HEK293 (cell line): ENCODE data around the gene SCAMP5.
A peak's percentile ranks its signal among the peaks of the same experiment; 100 is the strongest.

ENCODE experiments used
- CTCF ChIA-PET: fragments of 350-600 bp; formaldehyde crosslinking; extraction: SDS; loops from one replicate; lab custom pipeline; 2021; ENCODE audit warnings: antibody characterized with exemption; lab: Yijun Ruan, JAX
- POLR2A ChIA-PET: fragments of 300-600 bp; formaldehyde crosslinking; extraction: SDS; loops from one replicate; lab custom pipeline; 2020; ENCODE audit warnings: antibody characterized with exemption, inconsistent platforms; lab: Yijun Ruan, JAX
- H3K27ac ChIP-seq: fragments of 200-500 bp; sonication (Bioruptor generic); 2 replicates; pipeline ENCODE4 v1.5.1; 2014; ENCODE audit warnings: low read depth, low read length, control low read depth, inconsistent platforms; ENCODE audit errors: extremely low read depth
- H3K36me3 ChIP-seq, 2 experiments: fragments of 200-500 bp in 1 of 2; sonication (Bioruptor generic) in 1 of 2; 1 replicate in 1 of 2; 2 replicates in 1 of 2; pipeline ENCODE4 v1.5.1; 2014 to 2017; ENCODE audit warnings: inconsistent platforms in 2 of 2, low read length in 2 of 2; ENCODE audit not compliant: control insufficient read depth in 2 of 2, insufficient read depth in 1 of 2
- H3K4me1 ChIP-seq: fragments of 200-500 bp; sonication (Bioruptor generic); 2 replicates; pipeline ENCODE4 v1.5.1; 2014; ENCODE audit warnings: mild to moderate bottlenecking, low read length, inconsistent platforms; ENCODE audit not compliant: control insufficient read depth, insufficient read depth
- H3K4me3 ChIP-seq: 2 replicates; pipeline ENCODE4 v1.5.1; 2011; ENCODE audit warnings: low read depth, mild to moderate bottlenecking, control low read depth, low read length, moderate library complexity
- H3K9me3 ChIP-seq: fragments of 200-500 bp; sonication (Bioruptor generic); 2 replicates; pipeline ENCODE4 v1.5.1; 2014; ENCODE audit warnings: low read depth, low read length, inconsistent platforms; ENCODE audit not compliant: control insufficient read depth, insufficient read depth
- SCRT2 ChIP-seq: fragments of 450-650 bp; formaldehyde crosslinking; IDR thresholded peaks from 2 replicates; pipeline ENCODE4 v1.5.1; 2016; ENCODE audit warnings: missing biosample characterization, missing genetic modification characterization
- SP7 ChIP-seq: fragments of 450-650 bp; formaldehyde crosslinking; IDR thresholded peaks from 2 replicates; pipeline ENCODE4 v1.5.1; 2016; ENCODE audit warnings: missing biosample characterization, missing genetic modification characterization
- WT1 ChIP-seq: fragments of 450-650 bp; formaldehyde crosslinking; IDR thresholded peaks from 2 replicates; pipeline ENCODE4 v1.5.1; 2016; ENCODE audit warnings: missing biosample characterization, missing genetic modification characterization
- ZFP3 ChIP-seq: fragments of 450-650 bp; formaldehyde crosslinking; IDR thresholded peaks from 2 replicates; pipeline ENCODE4 v1.5.1; 2016; ENCODE audit warnings: low read depth, missing biosample characterization, missing genetic modification characterization
- ZFP37 ChIP-seq: fragments of 450-650 bp; formaldehyde crosslinking; IDR thresholded peaks from 2 replicates; pipeline ENCODE4 v1.5.1; 2016; ENCODE audit warnings: missing biosample characterization, missing genetic modification characterization
- ZIC2 ChIP-seq: fragments of 450-650 bp; formaldehyde crosslinking; IDR thresholded peaks from 2 replicates; pipeline ENCODE4 v1.5.1; 2016; ENCODE audit warnings: missing biosample characterization, missing genetic modification characterization
- ZNF146 ChIP-seq: fragments of 450-650 bp; formaldehyde crosslinking; IDR thresholded peaks from 2 replicates; pipeline ENCODE4 v1.5.1; 2016; ENCODE audit warnings: missing biosample characterization, missing genetic modification characterization
- ZNF16 ChIP-seq: fragments of 450-650 bp; formaldehyde crosslinking; IDR thresholded peaks from 2 replicates; pipeline ENCODE4 v1.5.1; 2016; ENCODE audit warnings: low read depth, missing biosample characterization, missing genetic modification characterization
- ZNF211 ChIP-seq: fragments of 450-650 bp; formaldehyde crosslinking; IDR thresholded peaks from 2 replicates; pipeline ENCODE4 v1.5.1; 2016; ENCODE audit warnings: low read depth, missing biosample characterization, missing genetic modification characterization
- ZNF341 ChIP-seq: fragments of 450-650 bp; formaldehyde crosslinking; IDR thresholded peaks from 2 replicates; pipeline ENCODE4; 2016; ENCODE audit warnings: low read depth, missing biosample characterization, missing genetic modification characterization
- ZNF394 ChIP-seq: fragments of 450-650 bp; formaldehyde crosslinking; IDR thresholded peaks from 2 replicates; pipeline ENCODE4 v1.5.1; 2016; ENCODE audit warnings: missing biosample characterization, missing genetic modification characterization, mild to moderate bottlenecking, moderate library complexity, borderline replicate concordance
- ZNF426 ChIP-seq: fragments of 450-650 bp; formaldehyde crosslinking; IDR thresholded peaks from 2 replicates; pipeline ENCODE4 v1.5.1; 2017; ENCODE audit warnings: missing biosample characterization, missing genetic modification characterization, mild to moderate bottlenecking, inconsistent platforms, moderate library complexity
- ZNF473 ChIP-seq: fragments of 450-650 bp; formaldehyde crosslinking; IDR thresholded peaks from 2 replicates; pipeline ENCODE4 v1.5.1; 2017; ENCODE audit warnings: missing biosample characterization, missing genetic modification characterization
- ZNF677 ChIP-seq: fragments of 450-650 bp; IDR thresholded peaks from 2 replicates; pipeline ENCODE4 v1.5.0; 2018; ENCODE audit warnings: missing biosample characterization, mild to moderate bottlenecking, missing genetic modification characterization, moderate library complexity
- ZSCAN16 ChIP-seq: fragments of 450-650 bp; formaldehyde crosslinking; IDR thresholded peaks from 2 replicates; pipeline ENCODE4 v1.5.1; 2016; ENCODE audit warnings: missing biosample characterization, missing genetic modification characterization
- TF ChIP-seq, protein P1 (sequence below): fragments of 450-650 bp; formaldehyde crosslinking; IDR thresholded peaks from 2 replicates; pipeline ENCODE4 v1.5.0; 2017; ENCODE audit warnings: missing biosample characterization, missing genetic modification characterization, borderline replicate concordance

SCAMP5 gene

GRCh38 chr15:75068748-75069147 is 73.4 kb downstream of the SCAMP5 start (continued):
- TF ChIP-seq ZFP37 (tag by site-specific recombination) (no peak), ZNF16 (tag by site-specific recombination) (no peak), ZNF426 (tag by site-specific recombination) (no peak), ZFP3 (tag by site-specific recombination) (no peak), SCRT2 (tag by site-specific recombination) (no peak), WT1 (tag by site-specific recombination) (no peak), SP7 (no peak)

GRCh38 chr15:75069301-75069925 is 74.0 kb downstream of the SCAMP5 start:
- H3K4me3 ChIP-seq, result no peak overlapping the region
- peaks cover 17% of the 10 kb centered on the region for H3K4me1 ChIP-seq
- TF ChIP-seq ZNF146 (tag by site-specific recombination) (no peak), ZNF473 (tag by site-specific recombination) (no peak), ZNF677 (tag by site-specific recombination) (no peak), ZNF211 (tag by site-specific recombination) (no peak), ZNF341 (tag by site-specific recombination) (no peak), ZSCAN16 (tag by site-specific recombination) (no peak)
- TF ChIP-seq, protein P1, sequence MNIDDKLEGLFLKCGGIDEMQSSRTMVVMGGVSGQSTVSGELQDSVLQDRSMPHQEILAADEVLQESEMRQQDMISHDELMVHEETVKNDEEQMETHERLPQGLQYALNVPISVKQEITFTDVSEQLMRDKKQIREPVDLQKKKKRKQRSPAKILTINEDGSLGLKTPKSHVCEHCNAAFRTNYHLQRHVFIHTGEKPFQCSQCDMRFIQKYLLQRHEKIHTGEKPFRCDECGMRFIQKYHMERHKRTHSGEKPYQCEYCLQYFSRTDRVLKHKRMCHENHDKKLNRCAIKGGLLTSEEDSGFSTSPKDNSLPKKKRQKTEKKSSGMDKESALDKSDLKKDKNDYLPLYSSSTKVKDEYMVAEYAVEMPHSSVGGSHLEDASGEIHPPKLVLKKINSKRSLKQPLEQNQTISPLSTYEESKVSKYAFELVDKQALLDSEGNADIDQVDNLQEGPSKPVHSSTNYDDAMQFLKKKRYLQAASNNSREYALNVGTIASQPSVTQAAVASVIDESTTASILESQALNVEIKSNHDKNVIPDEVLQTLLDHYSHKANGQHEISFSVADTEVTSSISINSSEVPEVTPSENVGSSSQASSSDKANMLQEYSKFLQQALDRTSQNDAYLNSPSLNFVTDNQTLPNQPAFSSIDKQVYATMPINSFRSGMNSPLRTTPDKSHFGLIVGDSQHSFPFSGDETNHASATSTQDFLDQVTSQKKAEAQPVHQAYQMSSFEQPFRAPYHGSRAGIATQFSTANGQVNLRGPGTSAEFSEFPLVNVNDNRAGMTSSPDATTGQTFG (tag by site-specific recombination), result no peak
- TF ChIP-seq, all 188 proteins: peak for 0
- Histone ChIP-seq H3K27ac (no peak overlapping the region), H3K9me3 (no peaks in the 10 kb centered on the region), H3K36me3 (no peaks in the 10 kb centered on the region)
- POLR2A ChIA-PET, result interaction anchor here (0.6 kb wide), 1 partner anchor 390 kb away, joined by 7 read pairs; no protein-coding TSS in a partner anchor
- CTCF ChIA-PET, result no interaction called here

- ChIA-PET POLR2A (no interaction called here), CTCF (interaction anchor here (2.0 kb wide), 1 partner anchor 42 kb away, joined by 6 read pairs; no protein-coding TSS in a partner anchor)
- Histone ChIP-seq H3K4me3 (no peak overlapping the region), H3K27ac (no peak overlapping the region), H3K9me3 (no peaks in the 10 kb centered on the region), H3K36me3 (no peaks in the 10 kb centered on the region), H3K4me1 (peaks cover 10% of the 10 kb centered on the region)
- TF ChIP-seq ZNF394, result no peak
- TF ChIP-seq ZIC2, result 0 out of 2 replicates have a peak, but pooled peaks have one; percentile 9
Measured at GRCh38 chr15:75070674-75071073, 75.3 kb downstream of the SCAMP5 start.
